Keratinocyte (primary cell): ENCODE measurements around the gene FAF1. TPM values are rescaled to one million over a fixed set of nuclear protein-coding genes. Genes with fewer than 3 reads are reported as not detected.

Source experiments
- DNase-seq: peaks from one replicate; pipeline ENCODE4 v3.0.0-alpha.2; 2011; ENCODE audit warnings: low read depth, missing footprints, low spot score
- FAIRE-seq: peaks from 2 replicates; lab custom pipeline; 2011; peaks lifted over from hg19 to GRCh38; lab: Jason Lieb, UNC
- H2AFZ ChIP-seq: 2 replicates; pipeline ENCODE4 v1.6.0; 2012; ENCODE audit warnings: low read length, control low read depth, inconsistent platforms; ENCODE audit not compliant: control insufficient read depth
- H3K27ac ChIP-seq: 2 replicates; pipeline ENCODE4 v1.5.1; 2011; ENCODE audit warnings: low read length; ENCODE audit not compliant: control insufficient read depth, insufficient read depth
- H3K27me3 ChIP-seq: 3 replicates; pipeline ENCODE4 v1.6.0; 2011; ENCODE audit warnings: low read length; ENCODE audit not compliant: control insufficient read depth, insufficient read depth; ENCODE audit errors: extremely low read depth
- H3K36me3 ChIP-seq, 2 experiments: 2 replicates in 1 of 2; 3 replicates in 1 of 2; pipeline ENCODE4 v1.5.1; 2011; ENCODE audit warnings: low read length in 2 of 2, mild to moderate bottlenecking in 1 of 2; ENCODE audit not compliant: control insufficient read depth in 2 of 2, insufficient read depth in 2 of 2; ENCODE audit errors: extremely low read depth in 1 of 2
- H3K4me1 ChIP-seq: 3 replicates; pipeline ENCODE4 v1.5.1; 2011; ENCODE audit warnings: low read length; ENCODE audit not compliant: control insufficient read depth, insufficient read depth; ENCODE audit errors: extremely low read depth
- H3K4me2 ChIP-seq: 3 replicates; pipeline ENCODE4 v1.6.0; 2011; ENCODE audit warnings: low read depth, low read length; ENCODE audit not compliant: control insufficient read depth, insufficient read depth; ENCODE audit errors: extremely low read depth
- H3K4me3 ChIP-seq, 3 experiments: fragments of 200-600 bp in 1 of 3; sonication (generic) in 1 of 3; 2 replicates in 2 of 3; 3 replicates in 1 of 3; pipeline ENCODE4 v1.5.1; 2011 to 2016; ENCODE audit warnings: low read length in 3 of 3, mild to moderate bottlenecking in 3 of 3, control low read depth in 2 of 3, inconsistent platforms in 1 of 3, low read depth in 1 of 3, mixed read lengths in 1 of 3, mixed run types in 1 of 3, moderate library complexity in 1 of 3; ENCODE audit not compliant: control insufficient read depth in 2 of 3, insufficient read depth in 2 of 3; ENCODE audit errors: extremely low read depth in 1 of 3
- H3K79me2 ChIP-seq: 2 replicates; pipeline ENCODE4 v1.6.0; 2012; ENCODE audit warnings: low read length; ENCODE audit not compliant: control insufficient read depth, insufficient read depth
- H3K9ac ChIP-seq: 3 replicates; pipeline ENCODE4 v1.6.0; 2011; ENCODE audit warnings: low read length; ENCODE audit not compliant: control insufficient read depth, insufficient read depth; ENCODE audit errors: extremely low read depth
- H3K9me1 ChIP-seq: 3 replicates; pipeline ENCODE4 v1.6.0; 2011; ENCODE audit warnings: low read length; ENCODE audit not compliant: control insufficient read depth, insufficient read depth; ENCODE audit errors: extremely low read depth
- H3K9me3 ChIP-seq: 2 replicates; pipeline ENCODE4 v1.5.1; 2012; ENCODE audit warnings: low read depth, low read length; ENCODE audit not compliant: control insufficient read depth
- H4K20me1 ChIP-seq: 3 replicates; pipeline ENCODE4 v1.6.0; 2011; ENCODE audit warnings: low read length; ENCODE audit not compliant: control insufficient read depth, insufficient read depth; ENCODE audit errors: extremely low read depth
- EZH2 ChIP-seq: IDR thresholded peaks from one replicate; pipeline ENCODE4 v1.6.1; 2012; ENCODE audit warnings: inconsistent platforms, mild to moderate bottlenecking, low read length, moderate library complexity
- dilution Hi-C: fragments of 300-500 bp; cut with MboI; formaldehyde crosslinking; loops from one replicate; pipeline ENCODE4 v1.7.0; 2020; ENCODE audit warnings: low sequenced_read_pairs; ENCODE audit not compliant: extremely low pct_ligation_motif_present
- polyA plus RNA-seq, 5 experiments: library from polyadenylated mRNA; depleted of rRNA in 3 of 5; stranded (reverse) in 3 of 5; stranded (forward) in 1 of 5; unstranded in 1 of 5; fragments of >200 nt; gene quantifications; 1 replicate in 1 of 5; 2 replicates in 3 of 5; 3 replicates in 1 of 5; pipeline versions ENCODE4 v1.2.1 to v1.2.3, GENCODE V29; 2011 to 2012; ENCODE audit warnings: missing spikeins in 2 of 5, low read depth in 1 of 5, low replicate concordance in 1 of 5
- TF ChIP-seq, protein P1 (sequence below), 3 experiments: IDR thresholded peaks in 1 of 3; conservative IDR thresholded peaks in 1 of 3; optimal IDR thresholded peaks in 1 of 3; 2 replicates in 2 of 3; 3 replicates in 1 of 3; pipeline versions ENCODE3 to v1.5.1; 2011; ENCODE audit warnings: low read length in 3 of 3, mild to moderate bottlenecking in 3 of 3, moderate library complexity in 2 of 3, control low read depth in 1 of 3, inconsistent platforms in 1 of 3; ENCODE audit not compliant: insufficient read depth in 2 of 3; ENCODE audit errors: extremely low read depth in 1 of 3

The FAF1 gene
- polyA plus RNA-seq, 1 donor (not counting 4 experiments of a cell fraction or from before 2014, with no cell fraction given) = 33.1 TPM

DNA sequence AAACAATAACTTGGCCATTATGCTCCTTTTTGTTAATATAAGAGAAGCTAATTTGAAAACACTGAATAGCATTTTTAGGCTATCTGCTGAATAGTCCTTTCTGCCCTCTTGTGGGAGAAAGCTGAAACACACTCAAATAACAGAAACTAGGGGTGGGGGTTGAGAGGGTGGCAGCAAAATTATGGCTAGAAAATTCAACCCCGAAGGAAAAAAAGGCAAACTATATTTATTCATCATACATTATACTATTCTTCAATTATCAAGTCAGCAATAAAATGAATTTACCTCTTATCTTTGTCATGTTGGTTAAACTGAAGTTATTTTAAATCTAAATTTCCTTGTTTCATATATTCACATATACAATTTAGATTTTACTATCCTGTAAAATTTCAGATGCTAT lies 255.9 kb downstream of the FAF1 start:
- dilution Hi-C loops = no loop called here
- H3K36me3 ChIP-seq = no peaks in the 10 kb centered on the region
- no peaks in the 10 kb centered on the region for H3K9me1 ChIP-seq
- no peaks in the 10 kb centered on the region for H3K9me3 ChIP-seq
- H3K4me1 ChIP-seq = peaks cover 16% of the 10 kb centered on the region
- H3K4me3 ChIP-seq = no peak overlapping the region
- H3K79me2 ChIP-seq = no peaks in the 10 kb centered on the region
- no peaks in the 10 kb centered on the region for H4K20me1 ChIP-seq
- TF ChIP-seq, protein P1, sequence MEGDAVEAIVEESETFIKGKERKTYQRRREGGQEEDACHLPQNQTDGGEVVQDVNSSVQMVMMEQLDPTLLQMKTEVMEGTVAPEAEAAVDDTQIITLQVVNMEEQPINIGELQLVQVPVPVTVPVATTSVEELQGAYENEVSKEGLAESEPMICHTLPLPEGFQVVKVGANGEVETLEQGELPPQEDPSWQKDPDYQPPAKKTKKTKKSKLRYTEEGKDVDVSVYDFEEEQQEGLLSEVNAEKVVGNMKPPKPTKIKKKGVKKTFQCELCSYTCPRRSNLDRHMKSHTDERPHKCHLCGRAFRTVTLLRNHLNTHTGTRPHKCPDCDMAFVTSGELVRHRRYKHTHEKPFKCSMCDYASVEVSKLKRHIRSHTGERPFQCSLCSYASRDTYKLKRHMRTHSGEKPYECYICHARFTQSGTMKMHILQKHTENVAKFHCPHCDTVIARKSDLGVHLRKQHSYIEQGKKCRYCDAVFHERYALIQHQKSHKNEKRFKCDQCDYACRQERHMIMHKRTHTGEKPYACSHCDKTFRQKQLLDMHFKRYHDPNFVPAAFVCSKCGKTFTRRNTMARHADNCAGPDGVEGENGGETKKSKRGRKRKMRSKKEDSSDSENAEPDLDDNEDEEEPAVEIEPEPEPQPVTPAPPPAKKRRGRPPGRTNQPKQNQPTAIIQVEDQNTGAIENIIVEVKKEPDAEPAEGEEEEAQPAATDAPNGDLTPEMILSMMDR (optimal IDR thresholded peaks at IDR 0.05 in 1 of 3, IDR thresholded peaks at IDR 0.05 in 1 of 3, conservative IDR thresholded peaks at IDR 0.05 in 1 of 3; ENCODE audit: extremely low read depth in 1 of 3, insufficient read depth in 2 of 3, low read length in 3 of 3) = peak; percentile 37 to 62 (median 60)
- TF ChIP-seq EZH2 = no peak
- H3K9ac ChIP-seq = no peak overlapping the region
- H3K27ac ChIP-seq = no peak overlapping the region
- no peak overlapping the region for H3K4me2 ChIP-seq
- H3K27me3 ChIP-seq = no peaks in the 10 kb centered on the region
- peak; percentile 13 for FAIRE-seq
- DNase-seq = no peak
- no peak overlapping the region for H2AFZ ChIP-seq

DNA sequence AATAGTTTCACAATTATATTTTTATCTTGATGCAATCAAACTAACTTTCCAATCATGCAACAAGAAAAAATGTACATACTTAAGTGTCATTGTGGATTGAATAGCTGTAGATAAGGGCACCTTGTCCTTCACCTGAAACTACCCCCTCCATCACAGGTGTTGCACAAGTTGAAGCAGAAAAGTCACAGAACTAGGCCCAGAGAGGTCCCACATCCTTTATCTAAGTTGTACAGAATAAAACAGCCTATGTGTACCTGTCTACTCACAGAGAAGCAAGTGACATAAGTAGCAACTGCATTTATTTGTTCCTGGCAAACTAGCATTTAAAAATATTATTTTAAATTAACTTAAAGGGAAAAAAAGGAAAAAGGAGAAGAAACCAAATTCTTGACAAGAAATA lies 256.8 kb downstream of the FAF1 start:
- no peak overlapping the region for H3K4me2 ChIP-seq
- H3K9me1 ChIP-seq = no peaks in the 10 kb centered on the region
- H3K27me3 ChIP-seq = no peaks in the 10 kb centered on the region
- dilution Hi-C loops = no loop called here
- DNase-seq (no peak), FAIRE-seq (no peak)
- no peak for TF ChIP-seq EZH2
- TF ChIP-seq, protein P1 (optimal IDR thresholded peaks at IDR 0.05 in 1 of 3, IDR thresholded peaks at IDR 0.05 in 1 of 3, conservative IDR thresholded peaks at IDR 0.05 in 1 of 3; ENCODE audit: extremely low read depth in 1 of 3, insufficient read depth in 2 of 3, low read length in 3 of 3) = no peak
- no peaks in the 10 kb centered on the region for H4K20me1 ChIP-seq
- no peak overlapping the region for H3K27ac ChIP-seq
- H3K4me1 ChIP-seq = peaks cover 16% of the 10 kb centered on the region
- H3K9ac ChIP-seq = no peak overlapping the region
- no peaks in the 10 kb centered on the region for H3K79me2 ChIP-seq
- H3K9me3 ChIP-seq = no peaks in the 10 kb centered on the region
- H2AFZ ChIP-seq = no peak overlapping the region
- H3K4me3 ChIP-seq = no peak overlapping the region
- H3K36me3 ChIP-seq = no peaks in the 10 kb centered on the region
